Astrocyte (in vitro differentiated cells and primary cell): Measurements from ENCODE around the gene CENPB. TPM values are rescaled to one million over a fixed set of nuclear protein-coding genes. Genes with fewer than 3 reads are reported as not detected.

Source experiments
- DNase-seq: peaks from one replicate; pipeline ENCODE4 v3.0.0-alpha.2; 2010; ENCODE audit warnings: low read depth
- FAIRE-seq: peaks from 2 replicates; lab custom pipeline; 2011; peaks lifted over from hg19 to GRCh38; lab: Jason Lieb, UNC
- H2AFZ ChIP-seq: 2 replicates; pipeline ENCODE4 v1.6.0; 2012; ENCODE audit warnings: low read depth, low read length, inconsistent platforms
- H3K27ac ChIP-seq: 2 replicates; pipeline ENCODE4 v1.5.1; 2011; ENCODE audit warnings: low read depth, low read length, inconsistent platforms
- H3K27me3 ChIP-seq: 2 replicates; pipeline ENCODE4 v1.6.0; 2011; ENCODE audit warnings: low read length, inconsistent platforms; ENCODE audit not compliant: insufficient read depth
- H3K36me3 ChIP-seq: 2 replicates; pipeline ENCODE4 v1.5.1; 2011; ENCODE audit warnings: low read length, inconsistent platforms; ENCODE audit not compliant: insufficient read depth
- H3K4me1 ChIP-seq: 2 replicates; pipeline ENCODE4 v1.5.1; 2011; ENCODE audit warnings: low read length, inconsistent platforms; ENCODE audit not compliant: insufficient read depth
- H3K4me2 ChIP-seq: 2 replicates; pipeline ENCODE4 v1.6.0; 2012; ENCODE audit warnings: low read length, inconsistent platforms
- H3K4me3 ChIP-seq: 2 replicates; pipeline ENCODE4 v1.5.1; 2011; ENCODE audit warnings: low read depth, mild to moderate bottlenecking, low read length, inconsistent platforms; ENCODE audit not compliant: insufficient read depth
- H3K79me2 ChIP-seq: 2 replicates; pipeline ENCODE4 v1.6.0; 2012; ENCODE audit warnings: mild to moderate bottlenecking, low read length, inconsistent platforms; ENCODE audit not compliant: insufficient read depth
- H3K9ac ChIP-seq: 2 replicates; pipeline ENCODE4 v1.6.0; 2012; ENCODE audit warnings: mild to moderate bottlenecking, low read length, inconsistent platforms
- H3K9me3 ChIP-seq: 2 replicates; pipeline ENCODE4 v1.5.1; 2012; ENCODE audit warnings: low read depth, mild to moderate bottlenecking, low read length, inconsistent platforms; ENCODE audit not compliant: insufficient read depth
- H4K20me1 ChIP-seq: 2 replicates; pipeline ENCODE4 v1.6.0; 2012; ENCODE audit warnings: low read length, inconsistent platforms; ENCODE audit not compliant: insufficient read depth
- H3K27ac Mint-ChIP-seq: one replicate; pipeline ENCODE4 v1.8.0; 2021; ENCODE audit warnings: mild to moderate bottlenecking, mixed read lengths; ENCODE audit not compliant: unreplicated experiment
- H3K27me3 Mint-ChIP-seq: one replicate; pipeline ENCODE4 v1.8.0; 2021; ENCODE audit warnings: low read depth, mixed read lengths; ENCODE audit not compliant: unreplicated experiment
- H3K36me3 Mint-ChIP-seq: one replicate; pipeline ENCODE4 v1.8.0; 2021; ENCODE audit warnings: low read depth, mixed read lengths; ENCODE audit not compliant: unreplicated experiment
- H3K4me1 Mint-ChIP-seq: one replicate; pipeline ENCODE4 v1.8.0; 2021; ENCODE audit warnings: low read depth, mixed read lengths; ENCODE audit not compliant: unreplicated experiment
- H3K4me3 Mint-ChIP-seq: one replicate; pipeline ENCODE4 v1.8.0; 2021; ENCODE audit warnings: mild to moderate bottlenecking, moderate library complexity, mixed read lengths; ENCODE audit not compliant: unreplicated experiment
- H3K9me3 Mint-ChIP-seq: one replicate; pipeline ENCODE4 v1.8.0; 2021; ENCODE audit warnings: mild to moderate bottlenecking, mixed read lengths; ENCODE audit not compliant: unreplicated experiment
- CTCF ChIP-seq: IDR thresholded peaks from 2 replicates; pipeline ENCODE4 v1.5.1; 2011; ENCODE audit warnings: low read depth, mild to moderate bottlenecking, inconsistent platforms, low read length, moderate library complexity; ENCODE audit not compliant: insufficient read depth
- EZH2 ChIP-seq: IDR thresholded peaks from 2 replicates; pipeline ENCODE4 v1.6.1; 2012; ENCODE audit warnings: mild to moderate bottlenecking, low read length, inconsistent platforms; ENCODE audit not compliant: insufficient read depth
- total RNA-seq: library from RNA; stranded (reverse); gene quantifications from 2 replicates; pipeline ENCODE4 v1.2.1, GENCODE V29; 2021

CENPB gene
- total RNA-seq, 1 donor from 2014 or later: 39.1 TPM

- Mint-ChIP-seq H3K36me3 (no peaks in the 10 kb centered on the region), H3K4me1 (peaks cover 6% of the 10 kb centered on the region), H3K4me3 (no peak overlapping the region), H3K9me3 (no peaks in the 10 kb centered on the region), H3K27ac (no peak overlapping the region), H3K27me3 (peaks cover 2% of the 10 kb centered on the region)
- no peak for DNase-seq
- Histone ChIP-seq H3K4me3 (no peak overlapping the region), H3K27me3 (no peaks in the 10 kb centered on the region), H3K79me2 (peaks cover 41% of the 10 kb centered on the region), H3K9me3 (no peaks in the 10 kb centered on the region), H4K20me1 (peaks cover 22% of the 10 kb centered on the region), H3K36me3 (peaks cover 3% of the 10 kb centered on the region), H3K4me1 (peaks cover 35% of the 10 kb centered on the region), H2AFZ (no peak overlapping the region), H3K27ac (no peak overlapping the region), H3K4me2 (no peak overlapping the region), H3K9ac (no peak overlapping the region)
- FAIRE-seq: no peak
- TF ChIP-seq EZH2 (no peak), CTCF (no peak)
Measured at GRCh38 chr20:3765171-3765882, 21.2 kb downstream of the CENPB start.

GRCh38 chr20:3764659-3765058 is 21.9 kb downstream of the CENPB start:
- Histone ChIP-seq H3K79me2 (peaks cover 48% of the 10 kb centered on the region), H3K9me3 (no peaks in the 10 kb centered on the region), H3K4me1 (peaks cover 32% of the 10 kb centered on the region), H3K27ac (no peak overlapping the region), H2AFZ (no peak overlapping the region), H3K36me3 (peaks cover 3% of the 10 kb centered on the region), H3K4me2 (no peak overlapping the region), H4K20me1 (peaks cover 22% of the 10 kb centered on the region), H3K27me3 (no peaks in the 10 kb centered on the region), H3K4me3 (no peak overlapping the region), H3K9ac (no peak overlapping the region)
- H3K4me1 Mint-ChIP-seq: peaks cover 6% of the 10 kb centered on the region
- H3K4me3 Mint-ChIP-seq: no peak overlapping the region
- FAIRE-seq (no peak), DNase-seq (no peak)
- no peak overlapping the region for H3K27ac Mint-ChIP-seq
- peaks cover 2% of the 10 kb centered on the region for H3K27me3 Mint-ChIP-seq
- no peaks in the 10 kb centered on the region for H3K36me3 Mint-ChIP-seq
- H3K9me3 Mint-ChIP-seq: no peaks in the 10 kb centered on the region
- TF ChIP-seq CTCF (no peak), EZH2 (no peak)
